HFF-Myc (cell line): ENCODE results near the gene SLC35C1.

Source experiments
- DNase-seq: peaks from one replicate; pipeline ENCODE4 v3.0.0-alpha.2; 2011; ENCODE audit warnings: low read depth; ENCODE audit errors: extremely low read depth
- H3K4me3 ChIP-seq: replicated peaks from 2 replicates; pipeline ENCODE4 v1.5.1; 2011; ENCODE audit warnings: low read depth, mild to moderate bottlenecking, control low read depth, low read length
- TF ChIP-seq, protein P1 (sequence below): IDR thresholded peaks from 2 replicates; pipeline ENCODE4 v1.5.1; 2012; ENCODE audit warnings: mild to moderate bottlenecking, low read depth, low read length, control low read depth; ENCODE audit errors: missing control alignments

Gene SLC35C1

DNA sequence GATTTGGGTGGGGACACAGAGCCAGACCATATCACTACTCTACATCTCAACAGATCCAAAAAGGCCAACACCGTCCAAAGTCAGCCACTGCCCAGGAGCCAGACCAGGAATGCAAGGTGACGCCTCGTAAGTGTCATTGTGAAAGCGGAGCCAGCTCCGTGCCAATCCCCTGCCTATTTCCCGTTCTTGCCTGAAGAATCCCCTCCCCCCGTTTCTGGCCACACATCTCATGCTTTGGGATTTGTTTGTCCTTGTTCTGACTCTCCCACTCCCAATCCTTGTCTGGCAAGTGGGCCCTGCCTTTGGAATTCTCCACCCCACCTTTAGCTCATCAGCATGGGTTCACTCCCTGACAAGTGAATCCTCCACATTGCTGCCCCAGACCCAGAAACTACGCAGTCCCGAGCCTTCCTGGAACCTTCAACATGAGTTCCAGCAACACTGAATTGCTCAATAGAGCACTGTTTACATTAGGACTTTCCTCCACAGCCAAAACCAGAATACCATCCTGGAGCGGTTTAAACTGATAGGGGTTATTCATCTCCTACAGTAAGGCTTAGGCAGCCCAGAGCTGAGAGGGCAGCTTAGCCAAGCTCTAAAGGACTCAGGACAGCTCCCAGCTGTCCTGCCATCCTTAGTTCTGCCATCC, 6.0 kb upstream of the SLC35C1 start:
- DNase-seq: no peak
- TF ChIP-seq, protein P1, sequence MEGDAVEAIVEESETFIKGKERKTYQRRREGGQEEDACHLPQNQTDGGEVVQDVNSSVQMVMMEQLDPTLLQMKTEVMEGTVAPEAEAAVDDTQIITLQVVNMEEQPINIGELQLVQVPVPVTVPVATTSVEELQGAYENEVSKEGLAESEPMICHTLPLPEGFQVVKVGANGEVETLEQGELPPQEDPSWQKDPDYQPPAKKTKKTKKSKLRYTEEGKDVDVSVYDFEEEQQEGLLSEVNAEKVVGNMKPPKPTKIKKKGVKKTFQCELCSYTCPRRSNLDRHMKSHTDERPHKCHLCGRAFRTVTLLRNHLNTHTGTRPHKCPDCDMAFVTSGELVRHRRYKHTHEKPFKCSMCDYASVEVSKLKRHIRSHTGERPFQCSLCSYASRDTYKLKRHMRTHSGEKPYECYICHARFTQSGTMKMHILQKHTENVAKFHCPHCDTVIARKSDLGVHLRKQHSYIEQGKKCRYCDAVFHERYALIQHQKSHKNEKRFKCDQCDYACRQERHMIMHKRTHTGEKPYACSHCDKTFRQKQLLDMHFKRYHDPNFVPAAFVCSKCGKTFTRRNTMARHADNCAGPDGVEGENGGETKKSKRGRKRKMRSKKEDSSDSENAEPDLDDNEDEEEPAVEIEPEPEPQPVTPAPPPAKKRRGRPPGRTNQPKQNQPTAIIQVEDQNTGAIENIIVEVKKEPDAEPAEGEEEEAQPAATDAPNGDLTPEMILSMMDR: no peak

DNA sequence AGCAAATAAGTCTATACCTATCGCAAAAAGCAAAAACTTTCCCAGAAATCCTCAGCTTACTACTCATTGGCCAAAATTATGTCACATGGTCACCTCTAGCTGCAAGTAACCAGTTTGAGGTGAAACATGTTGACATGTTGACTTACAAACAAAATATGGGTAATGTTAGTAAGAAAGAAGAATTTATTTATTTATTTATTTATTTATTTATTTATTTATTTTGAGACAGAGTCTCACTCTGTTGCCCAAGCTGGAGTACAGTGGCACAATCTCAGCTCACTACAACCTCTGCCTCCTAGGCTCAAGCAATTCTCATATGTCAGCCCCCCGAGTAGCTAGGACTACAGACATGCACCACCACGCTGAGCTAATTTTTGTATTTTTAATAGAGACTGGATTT, 5.4 kb upstream of the SLC35C1 start:
- H3K4me3 ChIP-seq: no peak overlapping the region
- no peak for DNase-seq
- TF ChIP-seq, protein P1: no peak

More for the DNA sequence above, 6.0 kb upstream of the SLC35C1 start:
- no peak overlapping the region for H3K4me3 ChIP-seq

DNA sequence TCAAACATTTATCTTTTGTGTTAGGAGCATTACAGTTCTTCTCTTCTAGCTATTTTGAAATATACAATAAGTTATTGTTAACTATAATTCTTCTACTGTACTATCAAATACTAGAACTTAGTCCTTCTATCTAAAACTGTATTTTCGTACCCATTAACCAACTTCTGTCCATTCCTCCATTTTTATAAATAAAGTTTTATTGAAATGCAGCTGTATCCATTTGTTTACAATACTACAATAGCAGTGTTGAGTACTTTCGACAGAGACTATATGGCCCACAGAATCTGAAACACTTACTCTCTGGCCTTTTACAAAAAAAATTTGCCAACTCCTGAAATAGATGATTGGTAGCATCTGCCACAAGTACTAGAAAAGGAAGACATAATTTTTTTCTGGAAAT, 4.7 kb upstream of the SLC35C1 start:
- TF ChIP-seq, protein P1: no peak
- no peak overlapping the region for H3K4me3 ChIP-seq
- no peak for DNase-seq

DNA sequence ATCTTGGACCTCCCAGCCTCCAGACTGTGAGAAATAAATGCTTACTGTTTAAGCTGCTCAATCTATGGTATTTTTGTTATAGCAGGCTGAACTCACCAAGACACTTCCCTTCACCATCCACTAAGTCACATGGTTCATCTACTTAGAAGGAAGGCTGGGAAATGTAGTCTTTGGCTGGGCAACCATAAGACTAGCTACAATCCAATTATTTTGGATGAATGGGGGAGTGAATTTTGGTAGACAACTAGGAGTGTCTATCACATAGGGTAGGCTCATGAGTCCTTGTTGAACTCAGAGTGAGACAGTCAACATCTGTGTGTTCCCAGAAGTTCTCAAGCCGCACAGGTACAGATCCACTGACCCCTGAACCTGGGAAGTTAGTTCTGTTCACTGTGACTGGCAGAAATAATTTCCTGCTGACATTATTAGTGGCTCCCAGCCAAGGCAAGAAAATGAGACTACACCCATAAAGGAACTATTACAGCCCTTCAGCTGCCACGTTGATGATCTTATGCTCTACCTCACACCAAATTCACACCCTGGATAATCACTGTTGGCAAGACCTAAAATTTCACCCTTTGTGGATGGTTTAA, 3.1 kb upstream of the SLC35C1 start:
- TF ChIP-seq, protein P1: no peak
- no peak for DNase-seq
- no peak overlapping the region for H3K4me3 ChIP-seq

DNA sequence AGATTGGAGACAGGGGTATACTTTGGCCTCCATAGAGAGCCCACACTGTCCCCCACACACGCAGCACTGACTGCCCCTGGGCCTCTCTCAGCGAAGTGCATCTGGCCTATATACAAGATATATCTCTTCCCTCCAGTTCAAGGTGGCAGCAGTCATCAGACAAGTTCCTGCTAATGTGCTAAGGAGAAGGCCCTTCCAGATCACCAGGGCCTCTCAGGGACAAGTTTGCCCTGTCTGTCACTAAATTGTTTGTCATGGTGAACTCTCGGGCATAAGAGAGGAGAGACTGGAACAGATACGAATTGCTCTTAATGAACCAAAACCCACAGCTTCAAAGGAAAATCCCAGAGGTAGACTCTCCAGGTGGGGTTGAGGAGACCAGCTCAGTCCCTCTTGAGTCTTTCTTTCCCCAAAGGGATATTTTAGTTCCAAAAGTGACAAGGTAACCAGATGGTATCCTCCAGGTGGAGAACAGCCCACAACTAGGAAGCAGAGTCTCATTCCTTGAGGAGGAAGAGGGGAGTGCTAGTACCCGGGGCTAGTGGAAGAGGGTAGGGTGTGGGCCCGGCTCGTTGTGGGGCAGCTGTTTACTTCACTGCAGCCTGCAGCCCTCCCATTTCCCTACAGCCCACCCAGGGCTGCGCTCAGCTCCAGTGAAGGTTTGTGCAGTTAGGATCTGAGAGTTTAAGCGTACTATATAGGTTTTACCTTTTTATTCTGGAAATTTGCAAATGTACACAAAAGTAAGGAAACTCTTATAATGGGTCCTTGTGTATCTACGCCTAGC, 2.2 kb upstream of the SLC35C1 start:
- no peak for DNase-seq

DNA sequence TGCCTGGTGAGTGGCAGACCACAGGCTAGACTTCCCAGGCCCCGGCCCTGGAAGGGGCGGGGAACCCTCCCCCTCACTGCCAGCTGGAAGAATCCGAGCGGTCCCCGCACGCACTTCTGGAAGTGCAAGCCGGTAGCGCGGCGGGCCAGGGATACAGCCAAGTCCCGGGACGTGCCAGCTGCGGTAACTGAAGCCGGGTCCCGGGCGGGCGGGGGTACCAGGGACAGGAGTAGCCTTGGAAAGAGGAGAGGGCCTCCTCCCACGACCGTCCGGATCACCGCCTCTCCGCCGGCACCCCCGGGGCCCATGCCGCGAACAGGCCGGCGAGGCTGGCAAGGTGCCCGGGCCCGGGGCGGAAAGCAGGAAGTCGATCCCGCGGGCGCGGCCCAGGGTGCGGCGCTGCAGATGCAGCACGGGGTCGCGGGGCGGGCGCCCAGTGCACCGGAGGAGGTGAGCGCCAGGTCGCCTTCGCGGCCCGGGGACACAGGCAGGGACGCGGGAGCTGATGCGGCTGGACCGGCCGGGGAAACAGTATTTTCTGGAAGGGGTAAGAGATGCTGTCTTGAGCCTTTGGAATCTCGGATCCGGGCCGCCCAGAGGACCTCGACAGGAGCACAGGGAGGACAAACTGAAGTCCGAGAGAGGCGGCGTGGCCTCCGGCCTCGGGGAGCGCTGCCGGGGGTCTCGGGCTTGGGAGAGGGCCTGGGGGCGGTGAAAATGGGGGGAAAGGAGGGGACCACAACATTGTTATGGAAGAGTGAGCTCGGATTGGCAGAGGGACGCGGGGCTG, 783 bp upstream of the SLC35C1 start:
- TF ChIP-seq, protein P1: no peak
- DNase-seq: no peak
- peak overlapping the region; percentile 87 for H3K4me3 ChIP-seq

More for the DNA sequence above, 2.2 kb upstream of the SLC35C1 start:
- H3K4me3 ChIP-seq: no peak overlapping the region
- TF ChIP-seq, protein P1: no peak
